ENCODE results near the gene RAB27B.

RAB27B gene

DNA sequence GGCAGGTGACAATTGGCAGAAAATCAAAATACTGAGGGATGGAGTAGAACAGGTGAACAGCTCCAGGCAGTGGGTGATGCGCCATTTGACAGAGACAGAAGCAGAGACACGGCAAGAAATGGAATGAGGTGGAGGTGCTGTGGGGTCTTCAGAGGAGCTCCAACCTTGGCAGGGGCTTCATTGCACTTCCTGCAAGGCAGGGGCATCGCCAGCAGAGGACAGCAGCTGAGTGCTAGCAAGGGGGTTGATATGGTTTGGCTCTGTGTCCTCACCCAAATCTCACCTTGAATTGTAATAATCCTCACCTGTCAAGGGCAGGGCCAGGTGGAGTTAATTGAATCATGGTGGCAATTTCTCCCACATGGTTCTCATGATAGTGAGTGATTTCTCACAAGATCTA, 88.2 kb downstream of the RAB27B start:
- no peak for DNase-seq

DNA sequence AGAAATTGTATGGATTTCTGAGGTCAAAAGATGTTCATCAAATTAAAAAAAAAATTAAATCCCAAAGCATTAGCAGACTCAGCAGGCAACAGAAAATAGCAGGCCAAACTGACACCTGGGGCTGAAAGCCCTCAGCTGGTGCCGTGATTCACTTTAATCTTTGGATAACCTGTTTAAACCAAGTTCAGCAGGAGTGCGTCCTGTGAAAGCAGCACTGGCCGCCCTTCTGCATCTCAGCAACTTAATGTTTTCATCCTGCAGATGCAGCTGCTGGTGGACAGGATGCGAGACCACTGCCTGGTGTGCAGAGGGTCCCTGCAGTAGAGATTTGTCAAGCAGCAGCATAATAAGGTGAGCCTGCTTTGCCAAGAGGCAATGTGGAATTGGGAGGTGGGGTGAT, 89.8 kb downstream of the RAB27B start:
- DNase-seq = no peak

DNA sequence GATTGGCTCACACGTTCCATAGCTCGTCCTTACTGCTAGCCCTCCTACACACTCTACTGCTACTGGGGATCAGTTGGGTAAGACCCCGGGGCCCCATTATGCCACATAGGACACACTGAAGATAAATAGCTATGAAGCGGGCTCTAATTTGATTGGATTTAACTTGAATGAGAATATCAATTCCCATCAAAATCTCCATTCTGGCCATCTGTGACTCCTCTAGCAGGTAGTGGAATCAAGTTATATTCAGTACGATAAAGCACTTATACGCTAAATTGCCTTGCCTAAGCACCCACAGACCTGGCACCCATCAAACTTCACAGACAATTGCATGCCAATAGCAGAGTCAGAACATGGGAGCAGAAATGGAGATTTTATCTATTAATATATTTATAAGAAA, 91.1 kb downstream of the RAB27B start:
- DNase-seq = no peak

GRCh38 chr18:54923339-54923956, 95.2 kb downstream of the RAB27B start:
- no peak for DNase-seq

GRCh38 chr18:54924948-54925347, 96.7 kb downstream of the RAB27B start:
- no peak for DNase-seq

DNA sequence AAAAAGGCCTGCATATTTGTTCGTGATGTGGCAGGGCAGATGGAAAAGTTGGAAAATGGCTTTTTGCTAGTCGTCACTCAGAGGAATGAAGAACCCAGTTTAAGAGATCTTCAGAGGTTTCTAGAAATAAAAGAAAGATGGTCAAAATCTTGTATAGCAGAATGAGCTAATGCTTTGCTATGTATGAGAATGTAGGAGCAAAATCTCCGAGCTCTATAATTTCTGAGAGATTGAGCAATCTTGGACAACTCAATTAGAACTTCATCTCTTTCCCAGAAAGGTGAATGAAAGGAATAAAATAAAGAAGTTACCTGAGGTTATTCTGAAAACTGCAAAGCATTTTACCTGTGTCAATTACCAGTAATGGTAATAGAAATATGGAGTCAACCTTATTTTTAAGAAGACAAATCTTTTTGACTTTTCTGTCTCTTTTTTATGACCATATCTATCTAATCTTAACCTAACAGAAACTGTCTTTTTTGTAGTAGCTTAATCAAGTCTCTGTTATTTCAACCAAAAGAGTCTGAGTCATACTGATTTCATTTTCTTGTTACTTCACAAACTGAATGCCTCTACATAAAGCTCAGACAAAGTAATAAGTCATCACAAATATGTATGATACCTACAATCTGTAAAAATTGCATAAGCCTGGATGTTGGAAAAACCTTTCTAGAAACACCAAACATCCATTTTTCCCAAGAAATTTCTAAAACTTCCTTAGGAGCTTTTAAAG, 98.5 kb downstream of the RAB27B start:
- DNase-seq = no peak

DNA sequence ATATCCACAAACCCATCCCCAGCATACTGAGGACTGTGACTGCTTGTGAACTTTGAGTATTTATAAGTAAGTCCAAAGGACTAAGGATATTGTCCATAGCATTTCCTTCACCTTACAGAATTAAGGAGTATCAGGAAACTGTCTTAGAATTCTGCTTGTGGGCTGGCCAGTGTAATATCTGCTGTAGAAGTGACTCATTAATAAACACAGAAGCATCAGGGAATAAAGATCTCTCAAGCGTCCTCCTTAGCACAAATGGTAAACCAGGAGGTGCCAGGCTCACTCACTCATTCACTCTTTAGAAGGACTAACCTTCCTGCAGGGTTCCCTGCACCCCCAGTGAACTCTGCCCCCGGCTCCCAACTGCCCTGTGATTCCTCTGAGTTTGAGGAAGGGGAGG, 100.0 kb downstream of the RAB27B start:
- DNase-seq = no peak

DNA sequence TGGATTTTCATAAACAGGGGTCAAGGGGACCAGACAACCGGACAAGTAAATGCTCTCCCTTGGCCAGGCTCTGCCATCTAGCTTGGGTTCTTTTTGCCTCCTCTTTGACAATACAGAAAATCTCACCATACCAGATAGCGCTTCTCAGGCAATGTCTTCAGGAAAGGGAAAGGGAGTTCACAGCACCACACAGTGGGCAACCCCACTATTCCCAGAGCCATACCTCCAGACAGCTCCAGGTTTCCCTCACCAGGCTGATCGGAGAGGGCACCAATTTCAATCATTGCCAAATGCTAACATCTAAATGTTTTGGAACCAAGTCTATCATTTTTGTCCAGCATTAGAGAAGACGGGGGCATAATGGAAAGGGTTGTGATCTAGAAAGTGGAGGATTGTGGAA, 102.9 kb downstream of the RAB27B start:
- no peak for DNase-seq

- DNase-seq = no peak
Observed at GRCh38 chr18:54932472-54932871, 104.2 kb downstream of the RAB27B start.

DNA sequence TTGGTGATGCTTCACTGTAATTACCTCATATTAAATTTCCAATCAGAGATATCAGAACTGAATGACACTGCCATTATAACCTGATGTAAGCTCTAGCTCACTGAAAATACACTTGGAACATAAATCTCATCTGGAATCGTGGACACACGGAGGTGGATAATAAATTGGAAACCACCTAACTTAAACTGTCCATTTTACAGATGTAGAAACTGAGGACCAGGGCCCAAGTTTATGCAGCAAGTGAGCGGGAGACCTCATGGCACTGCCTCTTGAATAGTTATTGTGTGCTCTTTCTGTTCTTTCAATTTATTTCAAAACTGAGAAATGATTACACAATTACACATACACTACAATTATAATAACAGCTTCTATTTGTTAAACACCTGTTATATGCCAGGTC, 110.2 kb downstream of the RAB27B start:
- no peak for DNase-seq

GRCh38 chr18:54939361-54939917, 111.2 kb downstream of the RAB27B start:
- DNase-seq = no peak

- no peak for DNase-seq
Observed at GRCh38 chr18:54942144-54942543, 113.9 kb downstream of the RAB27B start.

GRCh38 chr18:54942569-54942968, 114.3 kb downstream of the RAB27B start:
- DNase-seq = no peak
